ENCODE results near the gene NDUFB4. TPM values are rescaled to one million over a fixed set of nuclear protein-coding genes. Genes with fewer than 3 reads are reported as not detected.

Gene NDUFB4
- total and polyA plus RNA-seq, 2 donors (not counting 1 experiment from before 2014, with no cell fraction given) = 68.4 to 139 TPM

GRCh38 chr3:120601554-120601953 is 5.4 kb downstream of the NDUFB4 start:
- TF ChIP-seq EZH2 (IDR thresholded peaks at IDR 0.05; ENCODE audit: borderline replicate concordance, insufficient read depth, low read depth, low read length, poor library complexity, severe bottlenecking) = no peak
- TF ChIP-seq, protein P1, sequence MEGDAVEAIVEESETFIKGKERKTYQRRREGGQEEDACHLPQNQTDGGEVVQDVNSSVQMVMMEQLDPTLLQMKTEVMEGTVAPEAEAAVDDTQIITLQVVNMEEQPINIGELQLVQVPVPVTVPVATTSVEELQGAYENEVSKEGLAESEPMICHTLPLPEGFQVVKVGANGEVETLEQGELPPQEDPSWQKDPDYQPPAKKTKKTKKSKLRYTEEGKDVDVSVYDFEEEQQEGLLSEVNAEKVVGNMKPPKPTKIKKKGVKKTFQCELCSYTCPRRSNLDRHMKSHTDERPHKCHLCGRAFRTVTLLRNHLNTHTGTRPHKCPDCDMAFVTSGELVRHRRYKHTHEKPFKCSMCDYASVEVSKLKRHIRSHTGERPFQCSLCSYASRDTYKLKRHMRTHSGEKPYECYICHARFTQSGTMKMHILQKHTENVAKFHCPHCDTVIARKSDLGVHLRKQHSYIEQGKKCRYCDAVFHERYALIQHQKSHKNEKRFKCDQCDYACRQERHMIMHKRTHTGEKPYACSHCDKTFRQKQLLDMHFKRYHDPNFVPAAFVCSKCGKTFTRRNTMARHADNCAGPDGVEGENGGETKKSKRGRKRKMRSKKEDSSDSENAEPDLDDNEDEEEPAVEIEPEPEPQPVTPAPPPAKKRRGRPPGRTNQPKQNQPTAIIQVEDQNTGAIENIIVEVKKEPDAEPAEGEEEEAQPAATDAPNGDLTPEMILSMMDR (IDR thresholded peaks at IDR 0.05) = no peak
- Histone ChIP-seq H3K36me3 (replicated peaks in 1 of 2; ENCODE audit: control extremely low read depth in 1 of 2, control insufficient read depth in 1 of 2, extremely low read depth in 1 of 2, insufficient read depth in 2 of 2, low read length in 1 of 2) (peaks cover 0 to 42% of the 10 kb centered on the region in 2 experiments), H3K9ac (ENCODE audit: low read length) (no peak overlapping the region), H3K27ac (ENCODE audit: low read length in 2 of 2) (no peak overlapping the region), H3K79me2 (ENCODE audit: control insufficient read depth, insufficient read depth, low read length) (peaks cover 29% of the 10 kb centered on the region), H3K9me3 (ENCODE audit: control extremely low read depth in 1 of 3, control insufficient read depth in 2 of 3, insufficient read depth in 1 of 3, low read length in 2 of 3) (no peaks in the 10 kb centered on the region), H3K4me1 (ENCODE audit: control insufficient read depth in 2 of 2, insufficient read depth in 2 of 2, low read length in 2 of 2) (peaks cover 11 to 16% of the 10 kb centered on the region in 2 donors), H3K4me2 (replicated peaks; ENCODE audit: low read depth, low read length, poor library complexity, severe bottlenecking) (no peak overlapping the region), H4K20me1 (ENCODE audit: control insufficient read depth, insufficient read depth, low read length, poor library complexity, severe bottlenecking) (peaks cover 5% of the 10 kb centered on the region), H3K27me3 (replicated peaks in 1 of 4; ENCODE audit: control extremely low read depth in 1 of 4, control insufficient read depth in 3 of 4, insufficient read depth in 4 of 4, low read length in 3 of 4) (no peaks in the 10 kb centered on the region), H3K4me3 (ENCODE audit: control extremely low read depth in 1 of 5, extremely low read depth in 1 of 5, insufficient read depth in 1 of 5, low read depth in 2 of 5, low read length in 4 of 5) (no peak overlapping the region), H2AFZ (ENCODE audit: insufficient read depth, low read depth, low read length, poor library complexity, severe bottlenecking) (no peak overlapping the region)
- ATAC-seq (ENCODE audit: low read depth) (no peak), DNase-seq (no peak)
- intact Hi-C loops (cut with micrococcal nuclease) = no loop called here
- POLR2A ChIA-PET = no interaction called here
- Mint-ChIP-seq H3K4me3 (no peak overlapping the region), H3K4me1 (peaks cover 4% of the 10 kb centered on the region), H3K9me3 (ENCODE audit: insufficient read depth) (no peaks in the 10 kb centered on the region), H3K27ac (no peak overlapping the region), H3K27me3 (no peaks in the 10 kb centered on the region)
- no CpG with 5 or more reads among the region's 4 CpGs for WGBS (ENCODE audit: insufficient coverage)
- CTCF ChIA-PET = interaction anchor here (1.9 kb wide), 1 partner anchor 40 kb away, joined by 5 read pairs; no protein-coding TSS in a partner anchor

GRCh38 chr3:120602682-120603081 is 6.5 kb downstream of the NDUFB4 start:
- ChIA-PET CTCF (interaction anchor here (1.5 kb wide), 1 partner anchor 44 kb away, joined by 4 read pairs; no protein-coding TSS in a partner anchor), POLR2A (no interaction called here)
- H3K27ac Mint-ChIP-seq = no peak overlapping the region
- peaks cover 0 to 41% of the 10 kb centered on the region in 2 experiments for H3K36me3 ChIP-seq (replicated peaks in 1 of 2; ENCODE audit: control extremely low read depth in 1 of 2, control insufficient read depth in 1 of 2, extremely low read depth in 1 of 2, insufficient read depth in 2 of 2, low read length in 1 of 2)
- DNase-seq (no peak), ATAC-seq (ENCODE audit: low read depth) (no peak)
- WGBS (ENCODE audit: insufficient coverage) = no CpG with 5 or more reads among the region's 2 CpGs
- H3K4me1 ChIP-seq (ENCODE audit: control insufficient read depth in 2 of 2, insufficient read depth in 2 of 2, low read length in 2 of 2) = peaks cover 3 to 8% of the 10 kb centered on the region in 2 donors
- no peak overlapping the region for H3K9ac ChIP-seq (ENCODE audit: low read length)
- no peaks in the 10 kb centered on the region for H3K9me3 Mint-ChIP-seq (ENCODE audit: insufficient read depth)
- no peak overlapping the region for H3K4me3 Mint-ChIP-seq
- peaks cover 2% of the 10 kb centered on the region for H3K4me1 Mint-ChIP-seq
- TF ChIP-seq EZH2 (IDR thresholded peaks at IDR 0.05; ENCODE audit: borderline replicate concordance, insufficient read depth, low read depth, low read length, poor library complexity, severe bottlenecking) = no peak
- TF ChIP-seq, protein P1 (IDR thresholded peaks at IDR 0.05) = no peak
- no peak overlapping the region for H3K4me3 ChIP-seq (ENCODE audit: control extremely low read depth in 1 of 5, extremely low read depth in 1 of 5, insufficient read depth in 1 of 5, low read depth in 2 of 5, low read length in 4 of 5)
- H2AFZ ChIP-seq (ENCODE audit: insufficient read depth, low read depth, low read length, poor library complexity, severe bottlenecking) = no peak overlapping the region
- intact Hi-C loops (cut with micrococcal nuclease) = no loop called here
- peaks cover 20% of the 10 kb centered on the region for H3K79me2 ChIP-seq (ENCODE audit: control insufficient read depth, insufficient read depth, low read length)
- no peak overlapping the region for H3K4me2 ChIP-seq (replicated peaks; ENCODE audit: low read depth, low read length, poor library complexity, severe bottlenecking)
- H3K27me3 Mint-ChIP-seq = no peaks in the 10 kb centered on the region
- no peaks in the 10 kb centered on the region for H3K27me3 ChIP-seq (replicated peaks in 1 of 4; ENCODE audit: control extremely low read depth in 1 of 4, control insufficient read depth in 3 of 4, insufficient read depth in 4 of 4, low read length in 3 of 4)
- no peaks in the 10 kb centered on the region for H3K9me3 ChIP-seq (ENCODE audit: control extremely low read depth in 1 of 3, control insufficient read depth in 2 of 3, insufficient read depth in 1 of 3, low read length in 2 of 3)
- no peak overlapping the region for H3K27ac ChIP-seq (ENCODE audit: low read length in 2 of 2)
- H4K20me1 ChIP-seq (ENCODE audit: control insufficient read depth, insufficient read depth, low read length, poor library complexity, severe bottlenecking) = no peaks in the 10 kb centered on the region
